Activated T-helper 17 cell treated with anti-CD3 and anti-CD28 coated beads, Interleukin-2, amount 50 U/mL, for 72 hours (primary cell): ENCODE results near the gene SLC9B1. TPM values are rescaled to one million over a fixed set of nuclear protein-coding genes. Genes with fewer than 3 reads are reported as not detected.
"Not testable (repeated sequence)": the region's sequence is repeated elsewhere in the genome, so short reads cannot be mapped to it uniquely, and the experiment has no call there.

Experiments used
- ATAC-seq: fragments of 150-1000 bp; cut with Tn5 transposase; replicated peaks from 2 replicates; pipeline ENCODE4 v1.10.0; 2021; ENCODE audit warnings: mild to moderate bottlenecking, moderate library complexity
- H3K27ac Mint-ChIP-seq: one replicate; pipeline ENCODE4 v1.8.0; 2022; ENCODE audit warnings: mixed read lengths
- H3K27me3 Mint-ChIP-seq: one replicate; pipeline ENCODE4 v1.8.0; 2022; ENCODE audit warnings: mixed read lengths
- H3K36me3 Mint-ChIP-seq: one replicate; pipeline ENCODE4 v1.8.0; 2022; ENCODE audit warnings: low read depth, mild to moderate bottlenecking, mixed read lengths
- H3K4me1 Mint-ChIP-seq: one replicate; pipeline ENCODE4 v1.8.0; 2022; ENCODE audit warnings: mixed read lengths
- H3K4me3 Mint-ChIP-seq: one replicate; pipeline ENCODE4 v1.8.0; 2022; ENCODE audit warnings: mild to moderate bottlenecking, mixed read lengths
- H3K9me3 Mint-ChIP-seq: one replicate; pipeline ENCODE4 v1.8.0; 2022; ENCODE audit warnings: mixed read lengths
- total RNA-seq, 2 donors: library from RNA; stranded (reverse); gene quantifications; one replicate each; pipeline ENCODE4 v1.2.3, GENCODE V29; 2022

Gene SLC9B1
- total RNA-seq, 2 donors from 2014 or later: 1.1 to 2.6 TPM

GRCh38 chr4:102961813-102962212, 57.7 kb downstream of the SLC9B1 start:
- not testable (repeated sequence) for H3K36me3 Mint-ChIP-seq, H3K9me3 Mint-ChIP-seq, H3K4me1 Mint-ChIP-seq, H3K4me3 Mint-ChIP-seq, ATAC-seq, H3K27me3 Mint-ChIP-seq, H3K27ac Mint-ChIP-seq

- Mint-ChIP-seq H3K4me1 (no peaks in the 10 kb centered on the region), H3K27ac (no peak overlapping the region), H3K9me3 (peaks cover 13% of the 10 kb centered on the region), H3K27me3 (no peaks in the 10 kb centered on the region), H3K4me3 (no peak overlapping the region), H3K36me3 (peaks cover 6% of the 10 kb centered on the region)
- no peak for ATAC-seq
Measured at GRCh38 chr4:102959496-102959895, 60.0 kb downstream of the SLC9B1 start.

GRCh38 chr4:102945066-102945465, 74.4 kb downstream of the SLC9B1 start:
- H3K36me3 Mint-ChIP-seq: no peaks in the 10 kb centered on the region
- H3K27ac Mint-ChIP-seq: no peak overlapping the region
- no peaks in the 10 kb centered on the region for H3K27me3 Mint-ChIP-seq
- no peak for ATAC-seq
- peaks cover 5% of the 10 kb centered on the region for H3K9me3 Mint-ChIP-seq
- no peak overlapping the region for H3K4me3 Mint-ChIP-seq
- no peaks in the 10 kb centered on the region for H3K4me1 Mint-ChIP-seq

- ATAC-seq, H3K27ac Mint-ChIP-seq, H3K36me3 Mint-ChIP-seq, H3K9me3 Mint-ChIP-seq, H3K27me3 Mint-ChIP-seq, H3K4me3 Mint-ChIP-seq, H3K4me1 Mint-ChIP-seq: not testable (repeated sequence)
Measured at GRCh38 chr4:102938063-102938462, 81.4 kb downstream of the SLC9B1 start.

GRCh38 chr4:102935716-102936115, 83.8 kb downstream of the SLC9B1 start:
- H3K9me3 Mint-ChIP-seq: peaks cover 3% of the 10 kb centered on the region
- H3K27ac Mint-ChIP-seq: no peak overlapping the region
- ATAC-seq: no peak
- no peaks in the 10 kb centered on the region for H3K27me3 Mint-ChIP-seq
- no peaks in the 10 kb centered on the region for H3K36me3 Mint-ChIP-seq
- no peak overlapping the region for H3K4me3 Mint-ChIP-seq
- no peaks in the 10 kb centered on the region for H3K4me1 Mint-ChIP-seq

GRCh38 chr4:102919697-102920096, 99.8 kb downstream of the SLC9B1 start:
- H3K27me3 Mint-ChIP-seq, H3K4me3 Mint-ChIP-seq, H3K27ac Mint-ChIP-seq, H3K36me3 Mint-ChIP-seq, ATAC-seq, H3K4me1 Mint-ChIP-seq: not testable (repeated sequence)
- H3K9me3 Mint-ChIP-seq: peaks cover 18% of the 10 kb centered on the region

- ATAC-seq: no peak
- no peaks in the 10 kb centered on the region for H3K36me3 Mint-ChIP-seq
- peaks cover 20% of the 10 kb centered on the region for H3K9me3 Mint-ChIP-seq
- no peaks in the 10 kb centered on the region for H3K27me3 Mint-ChIP-seq
- no peak overlapping the region for H3K27ac Mint-ChIP-seq
- no peak overlapping the region for H3K4me3 Mint-ChIP-seq
- H3K4me1 Mint-ChIP-seq: no peaks in the 10 kb centered on the region
Measured at GRCh38 chr4:102918859-102919258, 100.6 kb downstream of the SLC9B1 start.

- Mint-ChIP-seq H3K4me3 (no peak overlapping the region), H3K4me1 (no peaks in the 10 kb centered on the region), H3K9me3 (no peaks in the 10 kb centered on the region), H3K27ac (no peak overlapping the region), H3K36me3 (no peaks in the 10 kb centered on the region), H3K27me3 (no peaks in the 10 kb centered on the region)
- ATAC-seq: no peak
Measured at GRCh38 chr4:102901804-102902203, 117.7 kb downstream of the SLC9B1 start.

- H3K27ac Mint-ChIP-seq, ATAC-seq, H3K27me3 Mint-ChIP-seq, H3K9me3 Mint-ChIP-seq, H3K4me1 Mint-ChIP-seq, H3K4me3 Mint-ChIP-seq, H3K36me3 Mint-ChIP-seq: not testable (repeated sequence)
Measured at GRCh38 chr4:102897610-102898009, 121.9 kb downstream of the SLC9B1 start.

GRCh38 chr4:102896547-102896946, 123.0 kb downstream of the SLC9B1 start:
- not testable (repeated sequence) for H3K27ac Mint-ChIP-seq, H3K4me3 Mint-ChIP-seq, H3K27me3 Mint-ChIP-seq, H3K9me3 Mint-ChIP-seq, ATAC-seq, H3K4me1 Mint-ChIP-seq, H3K36me3 Mint-ChIP-seq

GRCh38 chr4:102889866-102890265, 129.6 kb downstream of the SLC9B1 start:
- not testable (repeated sequence) for ATAC-seq, H3K4me1 Mint-ChIP-seq

GRCh38 chr4:102888570-102888969, 130.9 kb downstream of the SLC9B1 start:
- H3K27me3 Mint-ChIP-seq, H3K4me3 Mint-ChIP-seq, H3K9me3 Mint-ChIP-seq, ATAC-seq, H3K4me1 Mint-ChIP-seq: not testable (repeated sequence)
- H3K27ac Mint-ChIP-seq: peak overlapping the region; percentile 43
- H3K36me3 Mint-ChIP-seq: peaks cover 23% of the 10 kb centered on the region

More at GRCh38 chr4:102889866-102890265, 129.6 kb downstream of the SLC9B1 start:
- not testable (repeated sequence) for H3K9me3 Mint-ChIP-seq, H3K4me3 Mint-ChIP-seq, H3K27me3 Mint-ChIP-seq
- peak overlapping the region; percentile 24 for H3K27ac Mint-ChIP-seq
- peaks cover 23% of the 10 kb centered on the region for H3K36me3 Mint-ChIP-seq

- Mint-ChIP-seq H3K9me3 (no peaks in the 10 kb centered on the region), H3K4me3 (no peak overlapping the region), H3K36me3 (peaks cover 34% of the 10 kb centered on the region), H3K4me1 (peaks cover 7% of the 10 kb centered on the region), H3K27ac (no peak overlapping the region), H3K27me3 (no peaks in the 10 kb centered on the region)
- ATAC-seq: no peak
Measured at GRCh38 chr4:102883278-102883677, 136.2 kb downstream of the SLC9B1 start.

- ATAC-seq: no peak
- no peaks in the 10 kb centered on the region for H3K27me3 Mint-ChIP-seq
- H3K36me3 Mint-ChIP-seq: peaks cover 39% of the 10 kb centered on the region
- H3K27ac Mint-ChIP-seq: no peak overlapping the region
- H3K4me1 Mint-ChIP-seq: peaks cover 8% of the 10 kb centered on the region
- H3K4me3 Mint-ChIP-seq: no peak overlapping the region
- no peaks in the 10 kb centered on the region for H3K9me3 Mint-ChIP-seq
Measured at GRCh38 chr4:102881343-102881742, 138.2 kb downstream of the SLC9B1 start.

GRCh38 chr4:102878901-102879300, 140.6 kb downstream of the SLC9B1 start:
- Mint-ChIP-seq H3K27me3 (no peaks in the 10 kb centered on the region), H3K36me3 (peaks cover 53% of the 10 kb centered on the region), H3K4me1 (peaks cover 15% of the 10 kb centered on the region), H3K4me3 (no peak overlapping the region), H3K9me3 (no peaks in the 10 kb centered on the region), H3K27ac (no peak overlapping the region)
- ATAC-seq: no peak

GRCh38 chr4:102878349-102878748, 141.2 kb downstream of the SLC9B1 start:
- peaks cover 58% of the 10 kb centered on the region for H3K36me3 Mint-ChIP-seq
- H3K27me3 Mint-ChIP-seq, H3K9me3 Mint-ChIP-seq, H3K27ac Mint-ChIP-seq, ATAC-seq, H3K4me3 Mint-ChIP-seq: not testable (repeated sequence)
- peaks cover 15% of the 10 kb centered on the region for H3K4me1 Mint-ChIP-seq
